MM.1S (cell line): ENCODE results near the gene WASF1.

Experiments used
- DNase-seq: peaks from one replicate; pipeline ENCODE4 v3.0.0-alpha.2; 2015
- H2AFZ ChIP-seq: fragments of 300-600 bp; sonication (generic); 2 replicates; pipeline ENCODE4 v1.6.0; 2016; ENCODE audit warnings: antibody characterized with exemption, low read length
- H3F3A ChIP-seq: fragments of 300-600 bp; sonication (generic); 2 replicates; pipeline ENCODE4 v1.6.1; 2016; ENCODE audit warnings: mild to moderate bottlenecking, antibody characterized with exemption, low read length, moderate library complexity, mixed read lengths; ENCODE audit not compliant: insufficient read depth
- H3K27ac ChIP-seq: fragments of 300-600 bp; sonication (generic); 2 replicates; pipeline ENCODE4 v1.5.1; 2016; ENCODE audit warnings: mild to moderate bottlenecking, low read length
- H3K27me3 ChIP-seq: fragments of 300-600 bp; sonication (generic); replicated peaks from 2 replicates; pipeline ENCODE4 v1.6.0; 2016; ENCODE audit warnings: low read length; ENCODE audit not compliant: insufficient read depth
- H3K36me3 ChIP-seq: fragments of 300-600 bp; sonication (generic); replicated peaks from 2 replicates; pipeline ENCODE4 v1.6.1; 2016; ENCODE audit warnings: mild to moderate bottlenecking, low read length, mixed read lengths; ENCODE audit not compliant: insufficient read depth
- H3K4me1 ChIP-seq: fragments of 300-600 bp; sonication (generic); 2 replicates; pipeline ENCODE4 v1.6.1; 2016; ENCODE audit warnings: low read length, mixed read lengths
- H3K4me2 ChIP-seq: fragments of 300-600 bp; sonication (generic); 2 replicates; pipeline ENCODE4 v1.6.0; 2016; ENCODE audit warnings: low read depth, low read length
- H3K4me3 ChIP-seq: fragments of 300-600 bp; sonication (generic); 2 replicates; pipeline ENCODE4 v1.5.1; 2016; ENCODE audit warnings: low read length, mixed read lengths
- H3K79me2 ChIP-seq: fragments of 300-600 bp; sonication (generic); 2 replicates; pipeline ENCODE4 v1.6.1; 2016; ENCODE audit warnings: mixed run types, low read length, mixed read lengths
- H3K9ac ChIP-seq: fragments of 300-600 bp; sonication (generic); 2 replicates; pipeline ENCODE4 v1.6.1; 2016; ENCODE audit warnings: low read length, mixed read lengths
- H3K9me2 ChIP-seq: fragments of 300-600 bp; sonication (generic); replicated peaks from 2 replicates; pipeline ENCODE4 v1.6.1; 2016; ENCODE audit warnings: mild to moderate bottlenecking, low read length, mixed read lengths; ENCODE audit not compliant: insufficient read depth
- H3K9me3 ChIP-seq: fragments of 300-600 bp; sonication (generic); replicated peaks from 2 replicates; pipeline ENCODE4 v1.6.1; 2016; ENCODE audit warnings: mild to moderate bottlenecking, low read length, mixed read lengths; ENCODE audit not compliant: insufficient read depth
- H4K20me1 ChIP-seq: fragments of 300-600 bp; sonication (generic); 2 replicates; pipeline ENCODE4 v1.6.1; 2016; ENCODE audit warnings: mild to moderate bottlenecking, low read length, moderate library complexity, mixed read lengths; ENCODE audit not compliant: insufficient read depth
- CTCF ChIP-seq: fragments of 300-600 bp; sonication (generic); IDR thresholded peaks from 2 replicates; pipeline ENCODE4 v1.5.1; 2016; ENCODE audit warnings: antibody characterized with exemption, low read length, mixed read lengths
- EZH2 ChIP-seq: fragments of 300-600 bp; sonication (generic); optimal IDR thresholded peaks from 2 replicates; pipeline ENCODE3; 2017; ENCODE audit warnings: low read depth, mild to moderate bottlenecking, antibody characterized with exemption, low read length, mixed read lengths
- EZH2phosphoT487 ChIP-seq: fragments of 300-600 bp; sonication (generic); IDR thresholded peaks from 2 replicates; pipeline ENCODE4 v1.6.1; 2018; ENCODE audit warnings: antibody characterized with exemption, low read length

The WASF1 gene

GRCh38 chr6:110101885-110102284 is 77.6 kb downstream of the WASF1 start:
- Histone ChIP-seq H3K4me2 (peak overlapping the region; percentile 23; the same call in 1 of the 2 replicates), H3K4me3 (no peak overlapping the region), H3K36me3 (no peaks in the 10 kb centered on the region), H3K27me3 (no peaks in the 10 kb centered on the region), H4K20me1 (no peaks in the 10 kb centered on the region), H3K9me3 (no peaks in the 10 kb centered on the region), H3F3A (no peaks in the 10 kb centered on the region), H3K4me1 (0 out of 2 replicates have a peak, but pooled peaks cover 7% of the 10 kb centered on the region), H3K9ac (no peak overlapping the region), H2AFZ (no peak overlapping the region), H3K9me2 (no peaks in the 10 kb centered on the region), H3K27ac (peak overlapping the region; percentile 30; the same call in 1 of the 2 replicates), H3K79me2 (no peaks in the 10 kb centered on the region)
- TF ChIP-seq EZH2, result no peak
- TF ChIP-seq CTCF, result no peak
- TF ChIP-seq EZH2phosphoT487, result no peak
- DNase-seq, result peak; percentile 63

- H3K4me2 ChIP-seq, result no peak overlapping the region
- no peaks in the 10 kb centered on the region for H3K36me3 ChIP-seq
- no peaks in the 10 kb centered on the region for H3K9me2 ChIP-seq
- H3K9ac ChIP-seq, result no peak overlapping the region
- no peaks in the 10 kb centered on the region for H3K9me3 ChIP-seq
- no peaks in the 10 kb centered on the region for H3K27me3 ChIP-seq
- H3K4me3 ChIP-seq, result no peak overlapping the region
- no peaks in the 10 kb centered on the region for H4K20me1 ChIP-seq
- no peak for DNase-seq
- H3K27ac ChIP-seq, result no peak overlapping the region
- TF ChIP-seq EZH2 (no peak), EZH2phosphoT487 (no peak), CTCF (no peak)
- H3F3A ChIP-seq, result no peaks in the 10 kb centered on the region
- no peak overlapping the region for H2AFZ ChIP-seq
- 0 out of 2 replicates have a peak, but pooled peaks cover 7% of the 10 kb centered on the region for H3K4me1 ChIP-seq
- no peaks in the 10 kb centered on the region for H3K79me2 ChIP-seq
Observed at GRCh38 chr6:110098511-110099116, 80.9 kb downstream of the WASF1 start.

GRCh38 chr6:110097443-110097842 is 82.0 kb downstream of the WASF1 start:
- no peak overlapping the region for H3K4me2 ChIP-seq
- H4K20me1 ChIP-seq, result no peaks in the 10 kb centered on the region
- H3K9me3 ChIP-seq, result no peaks in the 10 kb centered on the region
- no peak overlapping the region for H3K4me3 ChIP-seq
- no peaks in the 10 kb centered on the region for H3K36me3 ChIP-seq
- no peaks in the 10 kb centered on the region for H3F3A ChIP-seq
- H3K27ac ChIP-seq, result no peak overlapping the region
- no peak overlapping the region for H3K9ac ChIP-seq
- no peaks in the 10 kb centered on the region for H3K27me3 ChIP-seq
- no peak overlapping the region for H2AFZ ChIP-seq
- TF ChIP-seq EZH2 (no peak), EZH2phosphoT487 (no peak), CTCF (no peak)
- DNase-seq, result no peak
- no peaks in the 10 kb centered on the region for H3K79me2 ChIP-seq
- no peaks in the 10 kb centered on the region for H3K4me1 ChIP-seq
- no peaks in the 10 kb centered on the region for H3K9me2 ChIP-seq
